Embryonic facial prominence (tissue), 1 donor: ENCODE data around the gene WDR64.

ENCODE experiments used
- DNase-seq: peaks from one replicate; pipeline ENCODE4 v3.0.0-alpha.2; 2016; ENCODE audit errors: extremely low spot score

Gene WDR64

DNA sequence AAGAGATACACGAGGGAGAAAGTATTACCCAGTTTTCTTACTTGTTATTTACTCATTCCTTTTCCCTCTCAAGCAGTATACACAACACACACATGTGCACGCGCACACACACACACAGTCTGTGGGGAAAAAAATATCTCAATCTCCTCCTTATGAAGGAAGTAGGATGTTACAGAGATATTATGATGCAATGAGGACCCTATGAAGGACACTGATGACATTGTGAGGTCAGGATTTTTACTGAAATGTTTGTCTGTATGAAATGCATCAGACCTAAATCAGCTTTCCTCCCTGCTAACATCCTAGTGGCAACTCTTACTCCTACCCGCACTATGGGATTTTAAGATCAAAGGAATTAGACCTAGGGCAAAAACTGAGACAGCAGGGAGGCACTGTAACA is at the start of gene WDR64:
Gene WDR64, plus strand, starts transcription at position 270 of the 400 bp plus-strand sequence. CDS start 204 bp downstream, outside the sequence.
- no peak for DNase-seq

DNA sequence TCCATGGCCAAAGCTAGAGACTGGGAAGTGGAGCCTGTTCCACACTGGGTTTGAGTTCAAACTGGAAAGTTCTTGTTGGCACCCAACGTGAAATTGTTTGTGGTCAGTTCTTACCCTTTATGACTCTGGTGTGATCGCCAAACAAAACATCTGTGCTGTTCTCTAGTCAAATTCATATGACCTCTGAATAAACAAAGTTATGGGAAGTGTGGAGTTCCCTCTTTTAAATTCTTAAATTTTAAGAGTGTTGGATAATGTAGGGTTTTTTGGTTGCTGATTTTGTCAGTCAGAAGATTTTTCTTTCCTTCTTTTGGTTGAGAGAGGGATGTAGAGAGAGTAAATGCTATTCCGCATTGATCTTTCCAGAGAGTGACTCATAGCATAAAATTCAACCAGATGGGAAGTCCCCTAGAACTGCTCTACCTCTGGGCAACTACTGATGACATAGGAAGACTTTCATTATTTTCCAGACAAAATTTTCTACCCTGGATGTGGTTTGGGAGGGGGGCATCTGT is 48.3 kb upstream of the WDR64 start:
- no peak for DNase-seq

GRCh38 chr1:241605146-241605805 is 46.8 kb upstream of the WDR64 start:
- no peak for DNase-seq

GRCh38 chr1:241606544-241606943 is 45.5 kb upstream of the WDR64 start:
- DNase-seq: no peak

DNA sequence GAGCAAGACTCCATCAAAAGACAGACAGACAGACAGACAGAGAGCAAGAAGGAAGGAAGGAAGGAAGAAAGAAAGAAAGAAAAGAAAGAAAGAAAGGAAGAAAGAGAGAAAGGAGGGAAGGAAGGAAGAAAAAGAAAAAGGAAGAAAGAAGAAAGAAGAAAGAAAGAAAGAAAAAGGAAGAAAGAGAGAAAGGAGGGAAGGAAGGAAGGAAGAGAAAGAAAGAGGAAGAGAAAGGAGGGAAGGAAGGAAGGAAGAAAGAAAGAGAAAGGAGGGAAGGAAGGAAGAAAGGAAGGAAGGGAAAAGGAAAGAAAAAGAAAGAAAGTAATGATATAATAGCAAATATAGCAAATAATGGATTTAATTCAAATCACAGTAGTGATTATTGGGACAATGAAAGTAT is 44.6 kb upstream of the WDR64 start:
- no peak for DNase-seq

- no peak for DNase-seq
Observed at GRCh38 chr1:241608379-241609033, 43.6 kb upstream of the WDR64 start.

GRCh38 chr1:241610056-241610815 is 41.8 kb upstream of the WDR64 start:
- no peak for DNase-seq

- peak; percentile 31 for DNase-seq
Observed at GRCh38 chr1:241611063-241611462, 41.0 kb upstream of the WDR64 start.

DNA sequence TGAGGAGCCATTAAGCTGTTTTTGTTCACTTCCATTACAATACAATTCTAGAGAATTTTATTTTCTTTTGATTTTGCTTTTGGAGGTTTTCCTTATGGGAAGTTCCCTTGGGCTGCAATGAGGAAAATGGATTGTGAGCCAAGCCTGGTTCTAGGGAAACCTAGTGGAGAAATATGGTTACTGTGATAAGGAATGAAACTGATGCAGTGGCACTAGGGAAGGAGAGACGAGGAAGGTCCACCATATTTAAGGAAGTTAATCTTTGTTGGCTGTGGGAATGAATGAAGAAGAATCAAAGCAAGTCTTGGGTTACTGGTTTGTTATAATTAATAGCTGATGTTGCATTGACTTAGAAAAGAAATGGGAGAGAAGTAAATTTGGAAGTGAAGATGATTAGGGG is 40.3 kb upstream of the WDR64 start:
- no peak for DNase-seq

- no peak for DNase-seq
Observed at GRCh38 chr1:241612533-241613477, 39.3 kb upstream of the WDR64 start.

DNA sequence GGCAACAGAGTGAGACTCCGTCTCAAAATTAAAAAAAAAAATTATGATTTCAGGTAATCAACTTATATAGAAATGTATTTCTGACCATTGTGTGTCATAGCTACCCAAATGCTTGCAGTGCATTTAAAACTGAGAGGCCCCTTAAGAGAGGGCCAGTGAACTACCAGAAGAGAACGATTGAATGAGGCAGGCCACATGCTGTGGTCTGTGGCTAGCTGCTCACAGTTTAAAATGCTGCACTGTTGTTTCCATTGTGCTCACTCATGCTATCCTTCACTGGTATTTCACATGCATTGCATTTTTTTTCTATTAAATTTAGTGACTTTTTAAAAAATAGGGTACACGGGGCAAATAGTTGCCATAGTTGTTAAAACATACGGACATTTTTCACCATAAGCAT is 37.9 kb upstream of the WDR64 start:
- DNase-seq: no peak

DNA sequence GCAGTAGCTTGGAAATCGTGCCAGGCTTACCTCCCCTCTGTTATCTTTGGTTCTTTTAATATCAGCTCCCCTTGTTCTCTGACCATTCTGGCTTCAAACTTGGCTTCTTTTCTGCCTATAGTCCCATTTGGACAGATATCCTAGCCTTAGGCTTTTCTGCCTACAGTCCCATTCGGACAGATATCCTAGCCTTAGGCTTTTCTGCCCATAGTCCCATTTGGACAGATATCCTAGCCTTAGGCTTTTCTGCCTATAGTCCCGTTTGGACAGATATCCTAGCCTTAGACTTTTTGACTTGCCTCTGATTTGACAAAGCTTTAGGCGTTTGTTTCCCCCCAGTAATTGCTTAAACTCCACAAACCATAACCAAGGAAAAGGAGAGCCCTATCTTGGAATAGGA is 37.5 kb upstream of the WDR64 start:
- DNase-seq: no peak

GRCh38 chr1:241615043-241615974 is 36.8 kb upstream of the WDR64 start:
- DNase-seq: no peak

- no peak for DNase-seq
Observed at GRCh38 chr1:241617426-241617825, 34.7 kb upstream of the WDR64 start.

DNA sequence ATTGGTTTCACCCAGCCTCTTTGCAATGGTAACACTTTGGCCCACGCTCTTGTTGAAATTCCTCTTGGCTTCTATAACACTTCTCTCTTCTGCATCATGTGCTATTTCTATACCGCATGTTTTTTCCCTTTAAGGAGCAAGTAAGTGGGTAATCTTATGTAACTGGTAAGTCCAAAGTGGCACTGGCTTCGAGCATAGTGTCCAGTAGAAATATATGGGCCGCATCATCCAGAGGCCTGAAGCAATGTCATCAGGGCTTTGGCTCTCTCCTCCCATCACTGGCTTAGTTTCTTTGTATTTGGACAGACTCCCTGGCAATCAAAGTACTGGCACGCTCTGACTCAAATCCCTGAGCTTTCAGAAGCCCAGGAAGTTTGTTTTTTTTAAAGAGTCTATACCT is 29.4 kb upstream of the WDR64 start:
- no peak for DNase-seq

DNA sequence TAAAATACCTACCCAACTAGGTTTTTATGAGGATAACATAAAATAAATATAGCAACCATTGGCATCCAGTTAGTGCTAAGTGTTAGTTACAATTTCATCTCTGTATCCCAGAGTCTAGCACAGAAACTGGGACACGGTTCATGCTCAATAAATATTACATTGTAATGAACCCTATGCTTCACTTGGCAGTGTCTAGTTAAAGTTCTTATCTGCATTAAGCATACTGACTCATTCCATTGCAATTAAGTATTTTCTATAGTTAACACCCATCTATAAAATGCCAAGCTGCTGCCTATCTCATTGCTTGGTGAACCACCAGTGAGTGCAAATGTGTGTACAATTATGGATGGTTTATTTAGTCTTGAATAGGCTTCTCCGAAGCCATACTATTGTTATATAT is 27.1 kb upstream of the WDR64 start:
- no peak for DNase-seq

GRCh38 chr1:241627453-241628259 is 24.4 kb upstream of the WDR64 start:
- DNase-seq: no peak

DNA sequence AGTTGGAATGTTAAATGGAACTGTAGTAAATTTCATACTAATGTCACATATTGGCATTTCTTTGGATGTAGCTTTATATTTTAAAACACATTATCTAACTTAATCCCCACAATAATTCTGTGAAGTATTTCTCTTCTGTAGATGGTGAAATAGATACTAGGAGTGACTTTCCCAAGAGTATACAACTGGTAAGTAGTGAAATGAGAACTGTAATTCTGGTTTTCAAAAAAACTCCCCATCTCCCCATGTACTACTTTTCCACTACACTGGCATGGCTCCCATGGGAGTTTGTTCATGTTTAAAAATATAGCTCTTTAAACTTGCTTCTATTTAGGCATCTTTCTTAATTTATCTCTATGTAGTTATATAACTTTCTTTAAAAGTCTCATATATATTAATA is 22.1 kb upstream of the WDR64 start:
- DNase-seq: no peak

- no peak for DNase-seq
Observed at GRCh38 chr1:241630476-241630875, 21.6 kb upstream of the WDR64 start.

GRCh38 chr1:241630899-241631298 is 21.2 kb upstream of the WDR64 start:
- DNase-seq: no peak
